Tibial artery (tissue), 4 donors: ENCODE data around the gene VPS50.

Experiments used
- DNase-seq, 2 donors: peaks; one replicate each; pipeline ENCODE4 v3.0.0-alpha.2; 2019
- H3K27ac ChIP-seq, 2 donors: fragments of 200-600 bp; sonication (generic) in 1 of 2; 1 replicate in 1 of 2; 2 replicates in 1 of 2; pipeline ENCODE4 v1.5.1; 2018 to 2019; ENCODE audit warnings: mild to moderate bottlenecking in 1 of 2
- H3K27me3 ChIP-seq, 2 donors: fragments of 200-600 bp; sonication (generic) in 1 of 2; one replicate each; pipeline versions ENCODE4 v1.5.1 to v1.6.0; 2016 to 2019
- H3K36me3 ChIP-seq, 3 donors: fragments of 200-600 bp; sonication (generic) in 2 of 3; one replicate each; pipeline ENCODE4 v1.5.1; 2016 to 2019; ENCODE audit warnings: mild to moderate bottlenecking in 2 of 3
- H3K4me1 ChIP-seq, 4 donors: fragments of 200-600 bp; sonication (generic) in 2 of 4; 1 replicate in 3 of 4; 2 replicates in 1 of 4; pipeline ENCODE4 v1.5.1; 2016 to 2019
- H3K4me3 ChIP-seq, 2 donors: fragments of 200-600 bp; sonication (generic) in 1 of 2; 1 replicate in 1 of 2; 2 replicates in 1 of 2; pipeline ENCODE4 v1.5.1; 2018 to 2019; ENCODE audit warnings: mild to moderate bottlenecking in 2 of 2
- H3K9me3 ChIP-seq, 3 donors: fragments of 200-600 bp; sonication (generic) in 1 of 3; one replicate each; pipeline ENCODE4 v1.5.1; 2016 to 2019
- CTCF ChIP-seq, 2 experiments: fragments of 200-600 bp in 1 of 2; fragments of 450-650 bp in 1 of 2; IDR thresholded peaks; one replicate each; pipeline ENCODE4 v1.5.1; 2017 to 2019; ENCODE audit warnings: antibody characterized with exemption in 2 of 2, mild to moderate bottlenecking in 1 of 2, moderate library complexity in 1 of 2
- intact Hi-C: fragments of 100-400 bp; cut with DNase I; formaldehyde crosslinking; loops from one replicate; pipeline ENCODE4 v1.15.0; 2023; ENCODE audit warnings: low total_unique reads

Gene VPS50

DNA sequence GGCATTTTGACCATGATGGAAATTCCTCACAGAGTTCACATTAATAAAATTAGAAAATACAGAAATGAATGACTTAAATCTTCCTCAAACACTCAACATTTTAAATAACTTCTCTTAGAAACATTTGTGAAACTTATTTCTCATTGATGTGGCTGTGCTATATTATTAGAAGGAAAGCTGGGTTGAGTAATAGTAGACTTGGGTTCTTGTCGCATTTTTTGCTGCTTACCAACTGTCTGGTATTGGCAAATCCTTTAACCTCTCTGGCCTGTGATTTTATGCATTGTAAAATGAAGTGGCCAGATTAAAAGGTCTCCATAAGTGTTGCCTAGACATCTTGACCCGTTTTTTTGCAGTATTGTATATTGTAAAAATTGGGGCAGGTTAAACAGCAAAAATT lies 66.5 kb downstream of the VPS50 start:
- no peak overlapping the region for H3K4me3 ChIP-seq
- H3K36me3 ChIP-seq = peaks cover 24 to 29% (median 24%) of the 10 kb centered on the region in 3 donors
- no peaks in the 10 kb centered on the region for H3K4me1 ChIP-seq
- DNase-seq = no peak
- H3K9me3 ChIP-seq = no peaks in the 10 kb centered on the region
- H3K27ac ChIP-seq = no peak overlapping the region
- intact Hi-C loops = no loop called here
- no peak for TF ChIP-seq CTCF (IDR thresholded peaks at IDR 0.05)
- H3K27me3 ChIP-seq = no peaks in the 10 kb centered on the region

DNA sequence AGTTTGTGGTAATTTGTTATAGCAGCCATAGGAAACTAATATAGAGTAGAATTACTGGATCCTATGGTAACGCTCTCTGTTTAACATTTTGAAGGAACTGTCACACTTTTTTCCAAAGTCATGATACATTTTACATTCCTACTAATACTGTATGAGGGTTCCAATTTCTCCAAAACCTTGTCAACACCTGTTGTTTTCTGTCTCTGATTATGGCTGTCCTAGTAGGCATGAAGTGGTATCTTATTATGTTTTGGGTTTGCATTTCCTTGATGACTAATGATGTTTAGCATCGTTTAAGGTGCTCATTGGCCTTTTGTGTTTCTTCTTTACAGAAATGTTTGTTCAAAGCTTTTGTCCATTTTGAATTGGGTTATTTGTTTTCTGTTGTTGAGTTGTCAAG lies 69.6 kb downstream of the VPS50 start:
- H3K36me3 ChIP-seq = peaks cover 23 to 30% (median 24%) of the 10 kb centered on the region in 3 donors
- H3K9me3 ChIP-seq = no peaks in the 10 kb centered on the region
- TF ChIP-seq CTCF (IDR thresholded peaks at IDR 0.05) = no peak
- no peak overlapping the region for H3K27ac ChIP-seq
- H3K4me3 ChIP-seq = no peak overlapping the region
- intact Hi-C loops = no loop called here
- no peaks in the 10 kb centered on the region for H3K4me1 ChIP-seq
- DNase-seq = no peak
- H3K27me3 ChIP-seq = no peaks in the 10 kb centered on the region

DNA sequence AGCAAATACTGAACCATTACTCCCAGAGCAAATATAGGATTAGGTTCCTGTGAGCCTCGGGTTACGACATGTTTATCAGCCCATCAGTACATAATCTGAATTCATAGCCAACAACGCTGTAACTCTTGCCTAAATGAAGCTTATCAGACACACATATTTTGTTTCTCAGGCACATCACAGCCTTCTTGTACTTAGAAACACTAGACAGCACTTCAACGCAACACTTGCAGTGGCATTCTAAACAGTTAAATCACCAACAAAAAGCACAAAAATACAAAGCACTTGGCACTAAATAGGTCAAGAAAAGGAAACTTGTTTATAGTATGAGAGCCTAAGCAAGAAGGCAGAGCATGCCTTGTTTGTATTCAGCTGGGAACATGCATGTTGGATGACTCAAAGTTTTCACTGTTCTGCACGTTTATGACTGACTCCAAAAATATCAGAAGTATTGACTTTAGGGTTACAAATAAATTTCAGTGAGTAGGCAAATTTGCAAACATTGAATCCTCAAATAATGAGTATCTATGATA lies 75.0 kb downstream of the VPS50 start:
- Histone ChIP-seq H3K4me3 (no peak overlapping the region), H3K9me3 (no peaks in the 10 kb centered on the region), H3K27me3 (no peaks in the 10 kb centered on the region), H3K4me1 (no peaks in the 10 kb centered on the region), H3K27ac (no peak overlapping the region), H3K36me3 (peaks cover 12 to 26% (median 17%) of the 10 kb centered on the region in 3 donors)
- no peak for TF ChIP-seq CTCF (IDR thresholded peaks at IDR 0.05)
- intact Hi-C loops = no loop called here
- DNase-seq = no peak

- no peak overlapping the region for H3K4me3 ChIP-seq
- peaks cover 18 to 34% (median 24%) of the 10 kb centered on the region in 3 donors for H3K36me3 ChIP-seq
- H3K27me3 ChIP-seq = no peaks in the 10 kb centered on the region
- DNase-seq = no peak
- no peak for TF ChIP-seq CTCF (IDR thresholded peaks at IDR 0.05)
- intact Hi-C loops = no loop called here
- H3K27ac ChIP-seq = no peak overlapping the region
- no peaks in the 10 kb centered on the region for H3K4me1 ChIP-seq
- H3K9me3 ChIP-seq = no peaks in the 10 kb centered on the region
Observed at GRCh38 chr7:93307943-93308342, 75.8 kb downstream of the VPS50 start.

DNA sequence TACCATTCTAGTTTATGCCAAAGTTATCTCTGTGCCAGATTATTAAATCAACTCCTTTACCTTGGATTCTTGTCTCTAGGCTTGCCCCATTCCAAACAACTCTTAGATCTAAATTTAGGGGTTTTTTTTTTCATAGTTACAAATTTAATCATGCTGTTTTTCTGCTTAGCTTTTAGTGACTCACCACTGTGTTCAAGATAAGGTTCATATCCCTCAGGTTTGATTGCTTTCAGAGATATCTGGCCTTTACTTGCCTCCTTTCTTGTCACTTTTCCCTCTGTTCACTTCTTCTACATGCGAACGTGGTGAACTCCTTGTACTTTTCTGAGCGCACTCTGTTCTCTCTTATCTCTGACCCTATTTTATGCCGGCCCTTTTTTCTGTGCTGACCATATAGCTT lies 78.2 kb downstream of the VPS50 start:
- intact Hi-C loops = no loop called here
- no peak for TF ChIP-seq CTCF (IDR thresholded peaks at IDR 0.05)
- Histone ChIP-seq H3K36me3 (peaks cover 21 to 43% (median 31%) of the 10 kb centered on the region in 3 donors), H3K4me3 (no peak overlapping the region), H3K9me3 (no peaks in the 10 kb centered on the region), H3K27me3 (no peaks in the 10 kb centered on the region), H3K4me1 (no peaks in the 10 kb centered on the region), H3K27ac (no peak overlapping the region)
- no peak for DNase-seq

- intact Hi-C loops = no loop called here
- no peak for TF ChIP-seq CTCF (IDR thresholded peaks at IDR 0.05)
- Histone ChIP-seq H3K27me3 (no peaks in the 10 kb centered on the region), H3K36me3 (peaks cover 21 to 37% (median 31%) of the 10 kb centered on the region in 3 donors), H3K27ac (no peak overlapping the region), H3K9me3 (no peaks in the 10 kb centered on the region), H3K4me3 (no peak overlapping the region), H3K4me1 (no peaks in the 10 kb centered on the region)
- DNase-seq = no peak
Observed at GRCh38 chr7:93314449-93314848, 82.3 kb downstream of the VPS50 start.
